Measurements from ENCODE around the gene PASK.

DNA sequence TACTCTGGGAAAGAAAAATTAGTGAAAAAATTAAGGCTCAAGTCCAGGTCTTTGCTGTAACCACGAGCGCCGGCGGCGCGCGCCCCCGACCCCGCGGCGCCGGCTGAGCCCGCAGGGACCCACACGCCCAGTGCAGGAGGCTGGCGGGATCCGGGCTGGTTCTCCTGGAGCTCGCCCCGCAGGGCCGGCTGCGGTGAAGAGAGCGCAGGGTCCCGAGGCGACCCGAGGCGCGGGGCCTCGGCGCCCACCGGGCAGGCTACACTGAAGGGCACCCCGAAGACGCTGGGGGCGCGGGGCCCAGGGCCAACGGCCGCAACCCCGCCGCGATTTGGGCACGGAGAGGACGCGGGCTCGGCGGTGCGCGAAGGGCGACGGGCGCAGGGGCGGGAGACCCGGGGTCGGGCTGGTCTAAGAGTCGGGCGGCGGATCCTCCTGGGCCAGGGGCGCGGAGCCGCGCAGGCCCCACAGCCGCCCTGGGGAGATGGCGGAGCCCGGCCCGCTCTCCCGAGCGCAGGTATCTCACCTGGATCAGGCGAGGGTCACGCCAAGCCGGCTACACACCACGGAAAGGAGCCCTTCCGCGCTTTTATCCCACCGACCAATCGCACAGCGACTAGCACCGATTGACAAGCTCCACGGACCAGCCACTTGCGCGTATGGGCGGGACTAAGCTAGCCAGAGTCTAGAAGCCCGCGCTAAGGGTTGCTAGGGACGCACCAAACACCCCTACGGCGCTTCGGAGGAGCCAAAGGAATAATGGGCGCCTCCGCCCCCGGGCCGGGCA lies at the start of gene PASK:
- TF ChIP-seq, protein P1, sequence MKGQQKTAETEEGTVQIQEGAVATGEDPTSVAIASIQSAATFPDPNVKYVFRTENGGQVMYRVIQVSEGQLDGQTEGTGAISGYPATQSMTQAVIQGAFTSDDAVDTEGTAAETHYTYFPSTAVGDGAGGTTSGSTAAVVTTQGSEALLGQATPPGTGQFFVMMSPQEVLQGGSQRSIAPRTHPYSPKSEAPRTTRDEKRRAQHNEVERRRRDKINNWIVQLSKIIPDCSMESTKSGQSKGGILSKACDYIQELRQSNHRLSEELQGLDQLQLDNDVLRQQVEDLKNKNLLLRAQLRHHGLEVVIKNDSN (IDR thresholded peaks at IDR 0.05): no peak
- TF ChIP-seq TEAD4 (IDR thresholded peaks at IDR 0.05): no peak
- TF ChIP-seq TAF1 (IDR thresholded peaks at IDR 0.05; ENCODE audit: low read depth): peak; percentile 54; the same call in 1 of the 2 replicates
- no peak for TF ChIP-seq RAD21 (IDR thresholded peaks at IDR 0.05; ENCODE audit: low read depth)
- no peak for TF ChIP-seq EP300 (IDR thresholded peaks at IDR 0.05; ENCODE audit: borderline replicate concordance)
- 0 out of 2 replicates have a peak, but pooled peaks have one; percentile 31 for TF ChIP-seq YY1 (IDR thresholded peaks at IDR 0.05; ENCODE audit: low read depth)
- peak; percentile 71 for TF ChIP-seq MAX (IDR thresholded peaks at IDR 0.05)
